PFSK-1 (cell line): Measurements from ENCODE around the gene FBXO10.

Experiments used
- FOXP2 ChIP-seq: optimal IDR thresholded peaks from 2 replicates; pipeline ENCODE3; 2011; ENCODE audit warnings: borderline replicate concordance, control low read depth, inconsistent platforms; ENCODE audit not compliant: insufficient read depth; ENCODE audit errors: extremely low read length, extremely low read depth
- POLR2AphosphoS5 ChIP-seq: IDR thresholded peaks from 2 replicates; pipeline ENCODE4 v1.6.1; 2012; ENCODE audit warnings: low read depth, mild to moderate bottlenecking, control low read depth, low read length, moderate library complexity
- SIN3A ChIP-seq: IDR thresholded peaks from 2 replicates; pipeline ENCODE4 v1.6.1; 2012; ENCODE audit warnings: mild to moderate bottlenecking, low read length, moderate library complexity, borderline replicate concordance; ENCODE audit not compliant: insufficient read depth
- TAF1 ChIP-seq: IDR thresholded peaks from 2 replicates; pipeline ENCODE4 v1.6.1; 2012; ENCODE audit warnings: low read length, control low read depth, borderline replicate concordance; ENCODE audit not compliant: insufficient read depth
- TF ChIP-seq, protein P1 (sequence below), 2 experiments: IDR thresholded peaks; 2 replicates each; pipeline versions ENCODE4 v1.6.1 to v1.8.0; 2011 to 2012; ENCODE audit warnings: low read depth in 2 of 2, low read length in 2 of 2, control low read depth in 1 of 2, inconsistent platforms in 1 of 2, mild to moderate bottlenecking in 1 of 2, moderate library complexity in 1 of 2; ENCODE audit not compliant: insufficient read depth in 1 of 2

The FBXO10 gene

DNA sequence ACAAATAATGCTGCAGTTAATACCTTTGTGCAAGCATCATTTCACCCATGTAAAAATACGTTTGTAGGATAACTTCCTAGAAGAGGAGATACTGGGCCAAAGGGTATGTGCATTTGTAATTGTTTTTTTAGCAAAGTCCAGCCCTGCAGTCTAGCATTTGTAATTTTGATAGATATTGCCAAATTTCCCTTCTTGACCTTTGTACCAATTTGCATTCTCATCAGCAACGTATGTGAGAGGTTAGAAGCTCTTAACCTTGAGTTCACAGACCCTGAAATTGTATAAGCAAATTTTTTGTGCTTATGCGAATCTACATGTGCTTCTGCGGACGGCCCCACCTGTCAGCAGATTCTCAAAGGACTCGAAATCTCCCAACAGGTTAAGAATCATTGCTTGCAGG is 34.8 kb upstream of the FBXO10 start:
- no peak for TF ChIP-seq SIN3A
- TF ChIP-seq, protein P1, sequence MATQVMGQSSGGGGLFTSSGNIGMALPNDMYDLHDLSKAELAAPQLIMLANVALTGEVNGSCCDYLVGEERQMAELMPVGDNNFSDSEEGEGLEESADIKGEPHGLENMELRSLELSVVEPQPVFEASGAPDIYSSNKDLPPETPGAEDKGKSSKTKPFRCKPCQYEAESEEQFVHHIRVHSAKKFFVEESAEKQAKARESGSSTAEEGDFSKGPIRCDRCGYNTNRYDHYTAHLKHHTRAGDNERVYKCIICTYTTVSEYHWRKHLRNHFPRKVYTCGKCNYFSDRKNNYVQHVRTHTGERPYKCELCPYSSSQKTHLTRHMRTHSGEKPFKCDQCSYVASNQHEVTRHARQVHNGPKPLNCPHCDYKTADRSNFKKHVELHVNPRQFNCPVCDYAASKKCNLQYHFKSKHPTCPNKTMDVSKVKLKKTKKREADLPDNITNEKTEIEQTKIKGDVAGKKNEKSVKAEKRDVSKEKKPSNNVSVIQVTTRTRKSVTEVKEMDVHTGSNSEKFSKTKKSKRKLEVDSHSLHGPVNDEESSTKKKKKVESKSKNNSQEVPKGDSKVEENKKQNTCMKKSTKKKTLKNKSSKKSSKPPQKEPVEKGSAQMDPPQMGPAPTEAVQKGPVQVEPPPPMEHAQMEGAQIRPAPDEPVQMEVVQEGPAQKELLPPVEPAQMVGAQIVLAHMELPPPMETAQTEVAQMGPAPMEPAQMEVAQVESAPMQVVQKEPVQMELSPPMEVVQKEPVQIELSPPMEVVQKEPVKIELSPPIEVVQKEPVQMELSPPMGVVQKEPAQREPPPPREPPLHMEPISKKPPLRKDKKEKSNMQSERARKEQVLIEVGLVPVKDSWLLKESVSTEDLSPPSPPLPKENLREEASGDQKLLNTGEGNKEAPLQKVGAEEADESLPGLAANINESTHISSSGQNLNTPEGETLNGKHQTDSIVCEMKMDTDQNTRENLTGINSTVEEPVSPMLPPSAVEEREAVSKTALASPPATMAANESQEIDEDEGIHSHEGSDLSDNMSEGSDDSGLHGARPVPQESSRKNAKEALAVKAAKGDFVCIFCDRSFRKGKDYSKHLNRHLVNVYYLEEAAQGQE (IDR thresholded peaks at IDR 0.05; ENCODE audit: insufficient read depth in 1 of 2, low read depth in 2 of 2, low read length in 2 of 2), result no peak

- no peak for TF ChIP-seq POLR2AphosphoS5
- TF ChIP-seq SIN3A, result no peak
- no peak for TF ChIP-seq FOXP2
- TF ChIP-seq, protein P1 (IDR thresholded peaks at IDR 0.05; ENCODE audit: insufficient read depth in 1 of 2, low read depth in 2 of 2, low read length in 2 of 2), result no peak
- TF ChIP-seq TAF1, result no peak
Measured at GRCh38 chr9:37609735-37610397, 33.7 kb upstream of the FBXO10 start.

- no peak for TF ChIP-seq SIN3A
- no peak for TF ChIP-seq POLR2AphosphoS5
- no peak for TF ChIP-seq FOXP2
- no peak for TF ChIP-seq TAF1
Measured at GRCh38 chr9:37608250-37608649, 32.1 kb upstream of the FBXO10 start.

GRCh38 chr9:37604296-37604695 is 28.1 kb upstream of the FBXO10 start:
- TF ChIP-seq FOXP2 (no peak), POLR2AphosphoS5 (no peak), SIN3A (no peak), TAF1 (no peak)
- TF ChIP-seq, protein P1 (IDR thresholded peaks at IDR 0.05; ENCODE audit: insufficient read depth in 1 of 2, low read depth in 2 of 2, low read length in 2 of 2), result no peak

DNA sequence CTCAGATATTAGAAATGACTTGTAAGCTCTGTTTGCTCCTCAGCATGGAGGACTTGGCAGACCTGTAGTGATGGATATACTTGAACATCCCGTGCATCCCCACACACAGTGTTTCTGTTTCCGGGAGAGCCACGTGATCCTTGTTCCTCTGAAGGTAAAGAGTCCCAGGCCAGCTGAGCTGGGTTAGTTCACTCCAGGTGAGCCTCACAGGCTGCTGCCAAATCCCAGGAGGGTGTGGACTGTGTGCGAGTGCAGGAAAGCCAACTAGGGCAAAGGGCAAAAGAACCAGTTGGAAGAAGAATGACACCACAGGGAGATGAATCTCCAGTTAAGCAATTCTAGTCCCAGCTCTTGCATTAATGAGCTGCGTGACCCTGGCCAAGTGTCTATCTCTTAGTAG is 26.6 kb upstream of the FBXO10 start:
- TF ChIP-seq, protein P1 (IDR thresholded peaks at IDR 0.05; ENCODE audit: insufficient read depth in 1 of 2, low read depth in 2 of 2, low read length in 2 of 2), result no peak
- no peak for TF ChIP-seq TAF1
- TF ChIP-seq FOXP2, result no peak
- no peak for TF ChIP-seq SIN3A
- TF ChIP-seq POLR2AphosphoS5, result no peak
